HS-5 (cell line): ENCODE results near the gene KDM4C.
A peak's percentile ranks its signal among the peaks of the same experiment; 100 is the strongest.

ENCODE experiments used
- DNase-seq: peaks from one replicate; pipeline ENCODE4 v3.0.0-alpha.2; 2012; ENCODE audit warnings: low read depth

The KDM4C gene

GRCh38 chr9:7103367-7103766 lies 345.6 kb downstream of the KDM4C start:
- no peak for DNase-seq

- DNase-seq: no peak
These were observed 346.0 kb downstream of the KDM4C start for GRCh38 chr9:7103771-7104170.

- DNase-seq: no peak
These were observed 346.9 kb downstream of the KDM4C start for GRCh38 chr9:7104625-7105024.

- no peak for DNase-seq
These were observed 347.3 kb downstream of the KDM4C start for GRCh38 chr9:7105095-7105494.

GRCh38 chr9:7108936-7109335 lies 351.2 kb downstream of the KDM4C start:
- DNase-seq: no peak

GRCh38 chr9:7111413-7111812 lies 353.6 kb downstream of the KDM4C start:
- no peak for DNase-seq

GRCh38 chr9:7115606-7116005 lies 357.8 kb downstream of the KDM4C start:
- no peak for DNase-seq

GRCh38 chr9:7117676-7118561 lies 360.1 kb downstream of the KDM4C start:
- peak; percentile 40 for DNase-seq

- DNase-seq: no peak
These were observed 360.9 kb downstream of the KDM4C start for GRCh38 chr9:7118633-7119032.

GRCh38 chr9:7119612-7120011 lies 361.8 kb downstream of the KDM4C start:
- no peak for DNase-seq

- no peak for DNase-seq
These were observed 363.3 kb downstream of the KDM4C start for GRCh38 chr9:7121055-7121454.

- DNase-seq: no peak
These were observed 363.9 kb downstream of the KDM4C start for GRCh38 chr9:7121664-7122063.

- DNase-seq: no peak
These were observed 366.0 kb downstream of the KDM4C start for GRCh38 chr9:7123743-7124142.

GRCh38 chr9:7125231-7125630 lies 367.5 kb downstream of the KDM4C start:
- DNase-seq: no peak

GRCh38 chr9:7129391-7129790 lies 371.6 kb downstream of the KDM4C start:
- DNase-seq: no peak

- DNase-seq: no peak
These were observed 372.6 kb downstream of the KDM4C start for GRCh38 chr9:7130266-7130820.

- no peak for DNase-seq
These were observed 374.8 kb downstream of the KDM4C start for GRCh38 chr9:7132605-7133004.

- no peak for DNase-seq
These were observed 378.0 kb downstream of the KDM4C start for GRCh38 chr9:7135735-7136134.

- DNase-seq: no peak
These were observed 379.3 kb downstream of the KDM4C start for GRCh38 chr9:7137040-7137439.

- no peak for DNase-seq
These were observed 379.8 kb downstream of the KDM4C start for GRCh38 chr9:7137571-7137970.

- no peak for DNase-seq
These were observed 382.1 kb downstream of the KDM4C start for GRCh38 chr9:7139886-7140285.

GRCh38 chr9:7140401-7140800 lies 382.6 kb downstream of the KDM4C start:
- no peak for DNase-seq

GRCh38 chr9:7143645-7144200 lies 385.9 kb downstream of the KDM4C start:
- DNase-seq: no peak
